NCI-H1105 treated with DMSO at 0.1 percent for 48 hours (cell line): ENCODE measurements around the gene ARL15.
A peak's percentile ranks its signal among the peaks of the same experiment; 100 is the strongest.

Experiments used
- DNase-seq: peaks from one replicate; lab custom pipeline; 2025; lab: John Stamatoyannopoulos, UW

ARL15 gene

GRCh38 chr5:54249210-54250028 is 61.0 kb downstream of the ARL15 start:
- no peak for DNase-seq

GRCh38 chr5:54247226-54247625 is 63.1 kb downstream of the ARL15 start:
- DNase-seq = no peak

GRCh38 chr5:54243483-54244080 is 66.8 kb downstream of the ARL15 start:
- peak; percentile 16 for DNase-seq

- no peak for DNase-seq
Observed at GRCh38 chr5:54242297-54242696, 68.1 kb downstream of the ARL15 start.

GRCh38 chr5:54234304-54234933 is 76.0 kb downstream of the ARL15 start:
- peak; percentile 19 for DNase-seq

GRCh38 chr5:54230936-54231685 is 79.3 kb downstream of the ARL15 start:
- DNase-seq = no peak

- peak; percentile 22 for DNase-seq
Observed at GRCh38 chr5:54229041-54229780, 81.2 kb downstream of the ARL15 start.

GRCh38 chr5:54227759-54228158 is 82.6 kb downstream of the ARL15 start:
- DNase-seq = no peak

- no peak for DNase-seq
Observed at GRCh38 chr5:54227109-54227508, 83.3 kb downstream of the ARL15 start.

- DNase-seq = no peak
Observed at GRCh38 chr5:54226215-54226614, 84.2 kb downstream of the ARL15 start.

GRCh38 chr5:54224103-54224826 is 86.1 kb downstream of the ARL15 start:
- DNase-seq = no peak

- DNase-seq = no peak
Observed at GRCh38 chr5:54222336-54222735, 88.0 kb downstream of the ARL15 start.

GRCh38 chr5:54221135-54221534 is 89.2 kb downstream of the ARL15 start:
- no peak for DNase-seq

- DNase-seq = no peak
Observed at GRCh38 chr5:54220230-54221040, 89.9 kb downstream of the ARL15 start.

GRCh38 chr5:54217826-54218503 is 92.4 kb downstream of the ARL15 start:
- DNase-seq = peak; percentile 62

- no peak for DNase-seq
Observed at GRCh38 chr5:54215233-54215736, 95.1 kb downstream of the ARL15 start.

GRCh38 chr5:54214722-54215121 is 95.7 kb downstream of the ARL15 start:
- DNase-seq = no peak

- DNase-seq = no peak
Observed at GRCh38 chr5:54212331-54212730, 98.0 kb downstream of the ARL15 start.

- DNase-seq = no peak
Observed at GRCh38 chr5:54211912-54212311, 98.5 kb downstream of the ARL15 start.
